ENCODE data around the gene ANKRD13B. TPM values are rescaled to one million over a fixed set of nuclear protein-coding genes. Genes with fewer than 3 reads are reported as not detected.

ANKRD13B gene
- total RNA-seq (2022): 7.7 and 10.4 TPM in 2 replicates
- percentile 41 among the genes with signal in this experiment for Bru-seq, nascent RNA
- BruChase-seq, experiment 1, labeled RNA remaining after a 2-hour chase: percentile 55 among the genes with signal in this experiment
- BruChase-seq, experiment 2, labeled RNA remaining after a 6-hour chase: percentile 70 among the genes with signal in this experiment
- long read RNA-seq, partial matches to known transcripts: 4 of 9 reads
- long read RNA-seq, other reads (novel, unspliced or antisense): 4 of 9 reads

DNA sequence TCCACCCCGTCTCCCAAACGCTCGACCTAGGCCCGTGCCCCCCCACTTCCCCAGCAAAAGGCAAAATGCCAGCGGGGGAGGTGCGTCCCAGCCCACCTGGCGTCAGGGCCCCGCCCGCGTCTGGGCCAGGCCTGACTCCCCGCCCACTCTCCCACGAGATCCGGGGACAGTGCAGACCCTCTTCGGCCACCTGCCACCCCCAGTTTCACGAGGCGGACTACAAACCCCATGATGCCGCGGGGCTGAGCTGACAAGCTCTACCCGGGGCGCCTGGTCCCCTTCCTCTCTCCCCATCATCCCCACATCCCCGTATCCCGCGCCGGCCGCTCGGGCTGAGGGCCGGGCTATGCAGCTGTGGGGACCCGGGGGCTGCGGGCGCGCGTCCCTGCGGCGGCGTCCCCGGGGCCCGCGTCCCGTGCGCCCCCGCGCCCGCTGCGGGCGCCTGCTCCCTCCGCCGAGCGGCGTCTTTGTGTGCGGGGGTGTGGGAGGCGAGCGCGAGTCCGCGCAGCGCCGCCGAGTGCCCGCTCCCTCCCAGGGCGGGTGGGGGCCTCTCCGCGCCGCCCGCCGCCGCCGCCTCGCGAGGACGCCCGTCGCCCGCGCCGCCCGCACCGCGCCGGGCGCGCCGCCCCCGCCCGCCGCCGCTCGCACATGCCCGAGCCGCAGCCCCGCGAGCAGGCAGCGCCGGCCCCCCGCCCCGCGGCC, at the start of gene ANKRD13B:
ANKRD13B (plus strand) TSS at position 283 of the 702 bp plus-strand sequence. CDS start 490 bp downstream, outside the sequence.
- peaks cover 8% of the 10 kb centered on the region for H3K36me3 Mint-ChIP-seq (ENCODE audit: insufficient read depth, unreplicated experiment)
- no peaks in the 10 kb centered on the region for H3K4me1 Mint-ChIP-seq (ENCODE audit: low read depth, unreplicated experiment)
- H3K4me3 ChIP-seq (ENCODE audit: low read depth, low read length): peak within 1 kb of the TSS; percentile 48
- no TSS peak for BruUV-seq (replicated peaks)
- H3K4me1 ChIP-seq: peaks cover 38% of the 10 kb centered on the region
- TF ChIP-seq, protein P1, sequence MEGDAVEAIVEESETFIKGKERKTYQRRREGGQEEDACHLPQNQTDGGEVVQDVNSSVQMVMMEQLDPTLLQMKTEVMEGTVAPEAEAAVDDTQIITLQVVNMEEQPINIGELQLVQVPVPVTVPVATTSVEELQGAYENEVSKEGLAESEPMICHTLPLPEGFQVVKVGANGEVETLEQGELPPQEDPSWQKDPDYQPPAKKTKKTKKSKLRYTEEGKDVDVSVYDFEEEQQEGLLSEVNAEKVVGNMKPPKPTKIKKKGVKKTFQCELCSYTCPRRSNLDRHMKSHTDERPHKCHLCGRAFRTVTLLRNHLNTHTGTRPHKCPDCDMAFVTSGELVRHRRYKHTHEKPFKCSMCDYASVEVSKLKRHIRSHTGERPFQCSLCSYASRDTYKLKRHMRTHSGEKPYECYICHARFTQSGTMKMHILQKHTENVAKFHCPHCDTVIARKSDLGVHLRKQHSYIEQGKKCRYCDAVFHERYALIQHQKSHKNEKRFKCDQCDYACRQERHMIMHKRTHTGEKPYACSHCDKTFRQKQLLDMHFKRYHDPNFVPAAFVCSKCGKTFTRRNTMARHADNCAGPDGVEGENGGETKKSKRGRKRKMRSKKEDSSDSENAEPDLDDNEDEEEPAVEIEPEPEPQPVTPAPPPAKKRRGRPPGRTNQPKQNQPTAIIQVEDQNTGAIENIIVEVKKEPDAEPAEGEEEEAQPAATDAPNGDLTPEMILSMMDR (IDR thresholded peaks at IDR 0.05; ENCODE audit: insufficient read depth in 1 of 2, low read depth in 1 of 2, low read length in 1 of 2, severe bottlenecking in 1 of 2, unreplicated experiment in 1 of 2): no peak
- no peaks in the 10 kb centered on the region for H3K27me3 ChIP-seq (replicated peaks; ENCODE audit: control insufficient read depth, insufficient read depth, low read length)
- ChIA-PET CTCF (interaction anchor here (0.6 to 5.0 kb wide), 7 partner anchors 12 to 413 kb away, joined by 3 to 69 read pairs (median 15); partner anchors contain the start of genes ABHD15, MYO18A and TP53I13), POLR2A (interaction anchor here (0.5 to 0.7 kb wide), 2 partner anchors 352 to 437 kb away, joined by 3 read pairs; no protein-coding TSS in a partner anchor)
- H3K4me3 Mint-ChIP-seq (ENCODE audit: unreplicated experiment): peak within 1 kb of the TSS; percentile 86
- H3K27ac Mint-ChIP-seq (ENCODE audit: unreplicated experiment): no peak within 1 kb of the TSS
- intact Hi-C loops (cut with micrococcal nuclease; ENCODE audit: unreplicated experiment): loop anchor here (5.0 to 10.0 kb wide), 2 partner anchors 58 to 301 kb away; partner anchors contain the start of gene NUFIP2
- DNase-seq: peak in 1 of 2 experiments; percentile 49
- no peaks in the 10 kb centered on the region for H3K36me3 ChIP-seq (ENCODE audit: control insufficient read depth, insufficient read depth, low read length)
- no peaks in the 10 kb centered on the region for H3K27me3 Mint-ChIP-seq (ENCODE audit: insufficient read depth, unreplicated experiment)
- no peaks in the 10 kb centered on the region for H3K9me3 ChIP-seq
- no peaks in the 10 kb centered on the region for H3K9me3 Mint-ChIP-seq (ENCODE audit: unreplicated experiment)

DNA sequence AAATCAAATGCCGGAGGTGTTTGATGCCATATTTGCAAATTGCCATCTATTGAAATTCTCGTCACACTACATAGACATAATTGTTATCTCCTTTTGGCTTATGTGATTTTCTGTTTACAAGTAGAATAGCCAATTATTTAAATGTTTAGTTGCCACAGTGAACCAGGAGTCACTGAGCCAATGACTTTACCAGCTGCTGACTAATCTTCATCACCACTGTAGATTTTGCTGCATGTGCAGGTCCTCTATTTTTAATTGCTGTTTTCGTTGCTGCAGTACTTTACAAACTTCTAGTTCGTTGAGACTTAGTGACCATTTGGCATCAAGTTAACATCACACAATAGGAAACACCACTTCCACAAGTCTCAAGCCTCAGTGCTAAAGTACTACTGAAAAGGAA, 48.9 kb upstream of the ANKRD13B start:
- TF ChIP-seq, protein P1 (IDR thresholded peaks at IDR 0.05; ENCODE audit: insufficient read depth in 1 of 2, low read depth in 1 of 2, low read length in 1 of 2, severe bottlenecking in 1 of 2, unreplicated experiment in 1 of 2): no peak
- no peak overlapping the region for H3K4me3 ChIP-seq (ENCODE audit: low read depth, low read length)
- Mint-ChIP-seq H3K4me1 (ENCODE audit: low read depth, unreplicated experiment) (no peaks in the 10 kb centered on the region), H3K27me3 (ENCODE audit: insufficient read depth, unreplicated experiment) (no peaks in the 10 kb centered on the region), H3K4me3 (ENCODE audit: unreplicated experiment) (no peak overlapping the region), H3K36me3 (ENCODE audit: insufficient read depth, unreplicated experiment) (peaks cover 80% of the 10 kb centered on the region), H3K9me3 (ENCODE audit: unreplicated experiment) (no peaks in the 10 kb centered on the region), H3K27ac (ENCODE audit: unreplicated experiment) (no peak overlapping the region)
- BruUV-seq (replicated peaks): no TSS peak
- intact Hi-C loops (cut with micrococcal nuclease; ENCODE audit: unreplicated experiment): no loop called here
- no peaks in the 10 kb centered on the region for H3K9me3 ChIP-seq
- H3K27me3 ChIP-seq (replicated peaks; ENCODE audit: control insufficient read depth, insufficient read depth, low read length): no peaks in the 10 kb centered on the region
- ChIA-PET POLR2A (no interaction called here), CTCF (no interaction called here)
- H3K4me1 ChIP-seq: no peaks in the 10 kb centered on the region
- H3K36me3 ChIP-seq (ENCODE audit: control insufficient read depth, insufficient read depth, low read length): no peaks in the 10 kb centered on the region
- no peak for DNase-seq

DNA sequence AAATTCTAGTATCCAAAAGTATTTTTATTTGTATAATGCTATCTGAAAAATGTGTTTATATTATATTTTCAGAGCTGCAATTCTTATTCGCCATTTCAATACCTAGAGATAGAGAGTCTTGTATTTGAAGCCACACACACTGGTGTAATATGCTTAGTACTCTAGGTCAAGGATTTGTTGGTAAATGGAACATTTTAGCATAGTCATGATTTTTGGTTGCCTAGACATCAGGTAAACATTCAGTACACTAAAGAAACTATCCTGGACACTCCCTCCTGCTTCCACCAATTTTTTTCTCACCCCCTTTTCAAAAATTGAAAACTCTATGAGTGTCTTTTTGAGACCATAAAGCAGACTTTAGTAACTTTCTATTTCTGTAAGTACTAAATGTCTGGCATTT, 46.8 kb upstream of the ANKRD13B start:
- no peaks in the 10 kb centered on the region for H3K4me1 ChIP-seq
- POLR2A ChIA-PET: no interaction called here
- no peak overlapping the region for H3K4me3 ChIP-seq (ENCODE audit: low read depth, low read length)
- intact Hi-C loops (cut with micrococcal nuclease; ENCODE audit: unreplicated experiment): no loop called here
- no peak overlapping the region for H3K27ac Mint-ChIP-seq (ENCODE audit: unreplicated experiment)
- no peaks in the 10 kb centered on the region for H3K36me3 ChIP-seq (ENCODE audit: control insufficient read depth, insufficient read depth, low read length)
- H3K27me3 ChIP-seq (replicated peaks; ENCODE audit: control insufficient read depth, insufficient read depth, low read length): no peaks in the 10 kb centered on the region
- peaks cover 60% of the 10 kb centered on the region for H3K36me3 Mint-ChIP-seq (ENCODE audit: insufficient read depth, unreplicated experiment)
- no peaks in the 10 kb centered on the region for H3K27me3 Mint-ChIP-seq (ENCODE audit: insufficient read depth, unreplicated experiment)
- BruUV-seq (replicated peaks): no TSS peak
- CTCF ChIA-PET: interaction anchor here (0.5 to 1.0 kb wide), 2 partner anchors 45 to 636 kb away, joined by 3 read pairs; no protein-coding TSS in a partner anchor
- no peak overlapping the region for H3K4me3 Mint-ChIP-seq (ENCODE audit: unreplicated experiment)
- no peaks in the 10 kb centered on the region for H3K9me3 Mint-ChIP-seq (ENCODE audit: unreplicated experiment)
- TF ChIP-seq, protein P1 (IDR thresholded peaks at IDR 0.05; ENCODE audit: insufficient read depth in 1 of 2, low read depth in 1 of 2, low read length in 1 of 2, severe bottlenecking in 1 of 2, unreplicated experiment in 1 of 2): no peak
- H3K9me3 ChIP-seq: no peaks in the 10 kb centered on the region
- no peak for DNase-seq
- no peaks in the 10 kb centered on the region for H3K4me1 Mint-ChIP-seq (ENCODE audit: low read depth, unreplicated experiment)

Data from Caco-2 (cell line).